ENCODE measurements around the gene PLAAT3. TPM values are rescaled to one million over a fixed set of nuclear protein-coding genes. Genes with fewer than 3 reads are reported as not detected.
A peak's percentile ranks its signal among the peaks of the same experiment; 100 is the strongest.
"Not testable (repeated sequence)": the region's sequence is repeated elsewhere in the genome, so short reads cannot be mapped to it uniquely, and the experiment has no call there.

PLAAT3 gene
- total RNA-seq, 1 experiment from 2014 or later: 3.6 TPM

- intact Hi-C loops (cut with micrococcal nuclease): no loop called here
These were observed 4.2 kb downstream of the PLAAT3 start for GRCh38 chr11:63609971-63610580.

GRCh38 chr11:63609536-63609935 lies 4.7 kb downstream of the PLAAT3 start:
- no peak for DNase-seq (ENCODE audit: unreplicated experiment)
- ChIA-PET POLR2A (interaction anchor here (0.7 to 1.5 kb wide), 2 partner anchors 18 to 20 kb away, joined by 3 read pairs; no protein-coding TSS in a partner anchor), CTCF (interaction anchor here (0.6 to 1.5 kb wide), 3 partner anchors 29 to 130 kb away, joined by 3 to 5 read pairs (median 4); no protein-coding TSS in a partner anchor)
- Mint-ChIP-seq H3K36me3 (ENCODE audit: insufficient read depth, unreplicated experiment) (no peaks in the 10 kb centered on the region), H3K4me3 (ENCODE audit: unreplicated experiment) (no peak overlapping the region), H3K4me1 (ENCODE audit: insufficient read depth, unreplicated experiment) (peaks cover 32% of the 10 kb centered on the region), H3K27ac (ENCODE audit: low read depth, unreplicated experiment) (no peak overlapping the region), H3K9me3 (ENCODE audit: unreplicated experiment) (no peaks in the 10 kb centered on the region), H3K27me3 (ENCODE audit: insufficient read depth, unreplicated experiment) (no peaks in the 10 kb centered on the region)
- intact Hi-C loops (cut with micrococcal nuclease): no loop called here
- no TSS peak for BruUV-seq (replicated peaks)
- no peak for TF ChIP-seq CTCF (IDR thresholded peaks at IDR 0.05; ENCODE audit: unreplicated experiment)

More at GRCh38 chr11:63609971-63610580, 4.2 kb downstream of the PLAAT3 start:
- no TSS peak for BruUV-seq (replicated peaks)
- H3K27me3 Mint-ChIP-seq (ENCODE audit: insufficient read depth, unreplicated experiment): no peaks in the 10 kb centered on the region
- H3K36me3 Mint-ChIP-seq (ENCODE audit: insufficient read depth, unreplicated experiment): no peaks in the 10 kb centered on the region
- H3K4me3 Mint-ChIP-seq (ENCODE audit: unreplicated experiment): no peak overlapping the region
- peak overlapping the region; percentile 59 for H3K27ac Mint-ChIP-seq (ENCODE audit: low read depth, unreplicated experiment)
- ChIA-PET POLR2A (interaction anchor here (0.7 to 1.5 kb wide), 2 partner anchors 17 to 20 kb away, joined by 3 read pairs; no protein-coding TSS in a partner anchor), CTCF (interaction anchor here (1.1 to 1.5 kb wide), 2 partner anchors 29 to 131 kb away, joined by 3 to 5 read pairs; no protein-coding TSS in a partner anchor)
- no peaks in the 10 kb centered on the region for H3K9me3 Mint-ChIP-seq (ENCODE audit: unreplicated experiment)
- H3K4me1 Mint-ChIP-seq (ENCODE audit: insufficient read depth, unreplicated experiment): peaks cover 32% of the 10 kb centered on the region
- TF ChIP-seq CTCF (IDR thresholded peaks at IDR 0.05; ENCODE audit: unreplicated experiment): no peak
- DNase-seq (ENCODE audit: unreplicated experiment): no peak

- TF ChIP-seq CTCF (IDR thresholded peaks at IDR 0.05; ENCODE audit: unreplicated experiment): no peak
- BruUV-seq (replicated peaks): no TSS peak
- Mint-ChIP-seq H3K27me3 (ENCODE audit: insufficient read depth, unreplicated experiment) (no peaks in the 10 kb centered on the region), H3K9me3 (ENCODE audit: unreplicated experiment) (no peaks in the 10 kb centered on the region), H3K4me1 (ENCODE audit: insufficient read depth, unreplicated experiment) (peaks cover 32% of the 10 kb centered on the region), H3K36me3 (ENCODE audit: insufficient read depth, unreplicated experiment) (no peaks in the 10 kb centered on the region), H3K4me3 (ENCODE audit: unreplicated experiment) (no peak overlapping the region), H3K27ac (ENCODE audit: low read depth, unreplicated experiment) (peak overlapping the region; percentile 64)
- CTCF ChIA-PET: interaction anchor here (0.6 to 1.5 kb wide), 2 partner anchors 30 to 67 kb away, joined by 4 to 5 read pairs; no protein-coding TSS in a partner anchor
- intact Hi-C loops (cut with micrococcal nuclease): no loop called here
- POLR2A ChIA-PET: interaction anchor here (1.5 kb wide), 1 partner anchor 19 kb away, joined by 3 read pairs; no protein-coding TSS in a partner anchor
- DNase-seq (ENCODE audit: unreplicated experiment): no peak
These were observed 5.6 kb downstream of the PLAAT3 start for GRCh38 chr11:63608353-63609345.

- TF ChIP-seq CTCF (IDR thresholded peaks at IDR 0.05; ENCODE audit: unreplicated experiment): no peak
- Mint-ChIP-seq H3K9me3 (ENCODE audit: unreplicated experiment) (no peaks in the 10 kb centered on the region), H3K4me3 (ENCODE audit: unreplicated experiment) (no peak overlapping the region), H3K27me3 (ENCODE audit: insufficient read depth, unreplicated experiment) (no peaks in the 10 kb centered on the region), H3K36me3 (ENCODE audit: insufficient read depth, unreplicated experiment) (no peaks in the 10 kb centered on the region), H3K27ac (ENCODE audit: low read depth, unreplicated experiment) (no peak overlapping the region), H3K4me1 (ENCODE audit: insufficient read depth, unreplicated experiment) (peaks cover 13% of the 10 kb centered on the region)
- ChIA-PET POLR2A (no interaction called here), CTCF (no interaction called here)
- no peak for DNase-seq (ENCODE audit: unreplicated experiment)
- intact Hi-C loops (cut with micrococcal nuclease): no loop called here
- no TSS peak for BruUV-seq (replicated peaks)
These were observed 11.1 kb downstream of the PLAAT3 start for GRCh38 chr11:63603180-63603518.

- intact Hi-C loops (cut with micrococcal nuclease); H3K9me3 Mint-ChIP-seq (ENCODE audit: unreplicated experiment); H3K27ac Mint-ChIP-seq (ENCODE audit: low read depth, unreplicated experiment); H3K4me3 Mint-ChIP-seq (ENCODE audit: unreplicated experiment); H3K36me3 Mint-ChIP-seq (ENCODE audit: insufficient read depth, unreplicated experiment); DNase-seq (ENCODE audit: unreplicated experiment); H3K27me3 Mint-ChIP-seq (ENCODE audit: insufficient read depth, unreplicated experiment); BruUV-seq (replicated peaks): not testable (repeated sequence)
- peaks cover 10% of the 10 kb centered on the region for H3K4me1 Mint-ChIP-seq (ENCODE audit: insufficient read depth, unreplicated experiment)
- POLR2A ChIA-PET: interaction anchor here (0.6 kb wide), 1 partner anchor 15 kb away, joined by 5 read pairs; no protein-coding TSS in a partner anchor
- CTCF ChIA-PET: interaction anchor here (1.5 kb wide), 1 partner anchor 123 kb away, joined by 5 read pairs; no protein-coding TSS in a partner anchor
These were observed 11.7 kb downstream of the PLAAT3 start for GRCh38 chr11:63602290-63603179.
